GM23338 (cell line): Measurements from ENCODE around the gene NUDC. TPM values are rescaled to one million over a fixed set of nuclear protein-coding genes. Genes with fewer than 3 reads are reported as not detected.

Experiments used
- ATAC-seq: fragments of 200-7000 bp; cut with Tn5 transposase; 3 replicates; pipeline ENCODE4 v1.9.1; 2020
- DNase-seq: peaks from one replicate; pipeline ENCODE4 v3.0.0-alpha.2; 2015; ENCODE audit warnings: low spot score
- H2AFZ ChIP-seq: fragments of 200-600 bp; sonication (generic); 2 replicates; pipeline ENCODE4 v1.8.0; 2016; ENCODE audit warnings: antibody characterized with exemption, mild to moderate bottlenecking, moderate library complexity
- H3F3A ChIP-seq: fragments of 200-600 bp; sonication (generic); replicated peaks from 2 replicates; pipeline ENCODE4 v1.8.0; 2017; ENCODE audit warnings: antibody characterized with exemption, mixed run types, low read depth
- H3K27ac ChIP-seq: fragments of 200-600 bp; sonication (generic); 2 replicates; pipeline ENCODE4 v1.6.1; 2016; ENCODE audit warnings: low read depth
- H3K27me3 ChIP-seq: fragments of 200-600 bp; sonication (generic); 2 replicates; pipeline ENCODE4 v1.8.0; 2016; ENCODE audit warnings: mild to moderate bottlenecking, mixed run types, moderate library complexity; ENCODE audit not compliant: insufficient read depth
- H3K36me3 ChIP-seq: fragments of 200-600 bp; sonication (generic); 2 replicates; pipeline ENCODE4 v1.8.0; 2016; ENCODE audit warnings: mild to moderate bottlenecking; ENCODE audit not compliant: insufficient read depth
- H3K4me1 ChIP-seq: fragments of 200-600 bp; sonication (generic); 2 replicates; pipeline ENCODE4 v1.8.0; 2016; ENCODE audit warnings: mild to moderate bottlenecking, moderate library complexity; ENCODE audit not compliant: insufficient read depth
- H3K4me2 ChIP-seq: fragments of 200-600 bp; sonication (generic); 2 replicates; pipeline ENCODE4 v1.7.1; 2017; ENCODE audit warnings: mixed run types
- H3K4me3 ChIP-seq: fragments of 200-600 bp; sonication (generic); 2 replicates; pipeline ENCODE4 v1.6.1; 2016; ENCODE audit warnings: mixed run types
- H3K79me2 ChIP-seq: fragments of 200-600 bp; sonication (generic); replicated peaks from 2 replicates; pipeline ENCODE4 v1.8.0; 2017; ENCODE audit warnings: mild to moderate bottlenecking; ENCODE audit not compliant: insufficient read depth
- H3K9me2 ChIP-seq: fragments of 200-600 bp; sonication (generic); 2 replicates; pipeline ENCODE4 v1.8.0; 2017; ENCODE audit not compliant: insufficient read depth
- H4K20me1 ChIP-seq: fragments of 200-600 bp; sonication (generic); replicated peaks from 2 replicates; pipeline ENCODE4 v1.8.0; 2017; ENCODE audit warnings: mild to moderate bottlenecking; ENCODE audit not compliant: insufficient read depth
- H3K27ac Mint-ChIP-seq: 2 replicates; pipeline ENCODE4 v1.8.0; 2020; ENCODE audit warnings: inconsistent platforms, mild to moderate bottlenecking, moderate library complexity, mixed read lengths
- H3K27me3 Mint-ChIP-seq: 3 replicates; pipeline ENCODE4 v1.8.0; 2022; ENCODE audit warnings: low read depth, mild to moderate bottlenecking, moderate library complexity, mixed read lengths, inconsistent platforms; ENCODE audit not compliant: insufficient read depth, poor library complexity
- H3K36me3 Mint-ChIP-seq: 3 replicates; pipeline ENCODE4 v1.8.0; 2021; ENCODE audit warnings: low read depth, mild to moderate bottlenecking, inconsistent platforms, moderate library complexity, mixed read lengths
- H3K4me1 Mint-ChIP-seq: 3 replicates; pipeline ENCODE4 v1.8.0; 2020; ENCODE audit warnings: mild to moderate bottlenecking, inconsistent platforms, mixed read lengths
- H3K4me3 Mint-ChIP-seq: 3 replicates; pipeline ENCODE4 v1.8.0; 2021; ENCODE audit warnings: moderate library complexity, mild to moderate bottlenecking, inconsistent platforms, mixed read lengths
- H3K9me3 Mint-ChIP-seq: 3 replicates; pipeline ENCODE4 v1.8.0; 2020; ENCODE audit warnings: moderate library complexity, mild to moderate bottlenecking, inconsistent platforms, mixed read lengths
- CREB1 ChIP-seq: fragments of 250-450 bp; sonication (Bioruptor Pico); IDR thresholded peaks from 2 replicates; pipeline ENCODE4 v1.5.0; 2020; ENCODE audit warnings: low read depth, mild to moderate bottlenecking, moderate library complexity
- CTCF ChIP-seq, 2 experiments: fragments of 200-600 bp in 1 of 2; sonication (generic) in 1 of 2; conservative IDR thresholded peaks; 2 replicates each; pipeline versions ENCODE4 v1.5.1 to v1.6.1; 2016 to 2017; ENCODE audit warnings: antibody characterized with exemption in 2 of 2, low read depth in 2 of 2, mild to moderate bottlenecking in 2 of 2, moderate library complexity in 1 of 2
- ETS1 ChIP-seq: IDR thresholded peaks from 2 replicates; pipeline ENCODE4 v1.6.1; 2016; ENCODE audit warnings: antibody characterized with exemption
- EZH2 ChIP-seq: fragments of 200-600 bp; sonication (generic); IDR thresholded peaks from one replicate; pipeline ENCODE4 v1.8.0; 2017; ENCODE audit warnings: antibody characterized with exemption, mild to moderate bottlenecking, low read depth; ENCODE audit not compliant: unreplicated experiment
- EZH2phosphoT487 ChIP-seq: fragments of 200-600 bp; sonication (generic); IDR thresholded peaks from one replicate; pipeline ENCODE4 v1.8.1; 2018; ENCODE audit warnings: antibody characterized with exemption; ENCODE audit not compliant: unreplicated experiment
- NANOG ChIP-seq: IDR thresholded peaks from 2 replicates; pipeline ENCODE4 v1.6.1; 2016; ENCODE audit warnings: antibody characterized with exemption, borderline replicate concordance
- POLR2AphosphoS5 ChIP-seq: IDR thresholded peaks from 2 replicates; pipeline ENCODE4 v1.6.1; 2016; ENCODE audit warnings: antibody characterized with exemption, low read depth
- ZNF114 ChIP-seq: fragments of 250-450 bp; sonication (Bioruptor Pico); IDR thresholded peaks from 2 replicates; pipeline ENCODE4 v1.5.0; 2020; ENCODE audit warnings: mild to moderate bottlenecking, moderate library complexity
- ZNF331 ChIP-seq: fragments of 250-450 bp; sonication (Bioruptor Pico); IDR thresholded peaks from 2 replicates; pipeline ENCODE4 v1.5.0; 2020; ENCODE audit warnings: low read depth, mild to moderate bottlenecking, moderate library complexity
- ZNF462 ChIP-seq: fragments of 250-450 bp; sonication (Bioruptor Pico); IDR thresholded peaks from 2 replicates; pipeline ENCODE4 v1.5.0; 2020; ENCODE audit warnings: mild to moderate bottlenecking, moderate library complexity
- polyA plus RNA-seq: library from polyadenylated mRNA; unstranded; fragments of >200 nt; fragmentation: Nextera tagmentation; extraction: Ambion mirVana; gene quantifications from 2 replicates; pipeline ENCODE4 v1.2.1, GENCODE V29; 2016
- total RNA-seq: library from RNA; depleted of rRNA; stranded (reverse); fragments of >200 nt; shearing (Covaris generic); gene quantifications from 2 replicates; pipeline ENCODE4 v1.2.3, GENCODE V29; 2014

NUDC gene
- total and polyA plus RNA-seq, 2 experiments from 2014 or later = 96.2 to 224 TPM

- peaks cover 25% of the 10 kb centered on the region for H4K20me1 ChIP-seq
- TF ChIP-seq POLR2AphosphoS5 = no peak
- no peak for TF ChIP-seq NANOG
- TF ChIP-seq EZH2phosphoT487 = no peak
- no peak for TF ChIP-seq CTCF (conservative IDR thresholded peaks at IDR 0.05; ENCODE audit: low read depth in 2 of 2)
- TF ChIP-seq CREB1 (CRISPR knock-in tag) = no peak
- TF ChIP-seq ZNF462 (CRISPR knock-in tag) = no peak
- no peak for TF ChIP-seq ZNF114
- TF ChIP-seq ETS1 = no peak
- no peak for TF ChIP-seq ZNF331
- no peak for TF ChIP-seq EZH2
- no peak overlapping the region for H3K4me2 ChIP-seq
- H3K36me3 ChIP-seq = peaks cover 26% of the 10 kb centered on the region; the same call in 1 of the 2 replicates
- 0 out of 3 replicates have a peak, but pooled peaks cover 3% of the 10 kb centered on the region for H3K4me1 Mint-ChIP-seq
- H3K27ac ChIP-seq = no peak overlapping the region
- H3K9me3 Mint-ChIP-seq = no peaks in the 10 kb centered on the region
- no peak overlapping the region for H3K27ac Mint-ChIP-seq
- no peak for ATAC-seq
- no peak overlapping the region for H2AFZ ChIP-seq
- peaks cover 63% of the 10 kb centered on the region for H3K36me3 Mint-ChIP-seq
- H3K4me3 Mint-ChIP-seq = no peak overlapping the region
- peaks cover 4% of the 10 kb centered on the region; the same call in 1 of the 2 replicates for H3F3A ChIP-seq
- peaks cover 3% of the 10 kb centered on the region for H3K27me3 Mint-ChIP-seq
- DNase-seq = no peak
- no peaks in the 10 kb centered on the region for H3K27me3 ChIP-seq
- no peak overlapping the region for H3K4me3 ChIP-seq
- peaks cover 48% of the 10 kb centered on the region for H3K79me2 ChIP-seq
- 0 out of 2 replicates have a peak, but pooled peaks cover 7% of the 10 kb centered on the region for H3K4me1 ChIP-seq
- no peaks in the 10 kb centered on the region for H3K9me2 ChIP-seq
These were observed 15.3 kb downstream of the NUDC start for GRCh38 chr1:26936823-26937222.
